ENCODE data around the gene TRDMT1.

DNA sequence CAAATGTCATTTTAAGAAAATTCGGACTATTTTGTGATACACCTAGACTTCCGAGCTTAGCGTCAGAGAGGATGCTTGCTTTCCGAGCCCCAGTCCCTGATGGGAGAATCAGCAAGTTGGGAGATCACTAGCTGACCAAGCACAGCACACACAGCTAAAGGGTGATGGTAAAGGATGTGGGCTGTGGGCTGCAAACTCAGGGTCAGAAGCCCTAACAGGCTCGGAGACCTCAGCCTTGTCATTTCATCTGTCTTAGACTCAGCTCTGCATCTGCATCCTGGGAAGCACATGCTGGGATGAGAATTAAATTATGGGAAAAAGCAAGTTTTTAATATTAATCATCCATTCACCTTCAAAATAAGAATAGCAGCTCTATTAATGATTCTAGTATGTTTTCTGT is 75.1 kb downstream of the TRDMT1 start:
- TF ChIP-seq EZH2 (IDR thresholded peaks at IDR 0.05; ENCODE audit: low read length, missing control alignments), result no peak
- TF ChIP-seq, protein P1, sequence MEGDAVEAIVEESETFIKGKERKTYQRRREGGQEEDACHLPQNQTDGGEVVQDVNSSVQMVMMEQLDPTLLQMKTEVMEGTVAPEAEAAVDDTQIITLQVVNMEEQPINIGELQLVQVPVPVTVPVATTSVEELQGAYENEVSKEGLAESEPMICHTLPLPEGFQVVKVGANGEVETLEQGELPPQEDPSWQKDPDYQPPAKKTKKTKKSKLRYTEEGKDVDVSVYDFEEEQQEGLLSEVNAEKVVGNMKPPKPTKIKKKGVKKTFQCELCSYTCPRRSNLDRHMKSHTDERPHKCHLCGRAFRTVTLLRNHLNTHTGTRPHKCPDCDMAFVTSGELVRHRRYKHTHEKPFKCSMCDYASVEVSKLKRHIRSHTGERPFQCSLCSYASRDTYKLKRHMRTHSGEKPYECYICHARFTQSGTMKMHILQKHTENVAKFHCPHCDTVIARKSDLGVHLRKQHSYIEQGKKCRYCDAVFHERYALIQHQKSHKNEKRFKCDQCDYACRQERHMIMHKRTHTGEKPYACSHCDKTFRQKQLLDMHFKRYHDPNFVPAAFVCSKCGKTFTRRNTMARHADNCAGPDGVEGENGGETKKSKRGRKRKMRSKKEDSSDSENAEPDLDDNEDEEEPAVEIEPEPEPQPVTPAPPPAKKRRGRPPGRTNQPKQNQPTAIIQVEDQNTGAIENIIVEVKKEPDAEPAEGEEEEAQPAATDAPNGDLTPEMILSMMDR (conservative IDR thresholded peaks at IDR 0.05 in 1 of 2, IDR thresholded peaks at IDR 0.05 in 1 of 2; ENCODE audit: low read depth in 1 of 2, low read length in 2 of 2), result no peak
